HL-60/S4 treated with phorbol 12-myristate 13-acetate at 8.2 ng/mL for 4 days and 3 days (cell line): ENCODE measurements around the gene DDO.
"Not testable (repeated sequence)": the region's sequence is repeated elsewhere in the genome, so short reads cannot be mapped to it uniquely, and the experiment has no call there.

ENCODE experiments used
- in situ Hi-C: fragments of 300-500 bp; cut with MboI; formaldehyde crosslinking; loops from 2 replicates; pipeline ENCODE4 v1.15.0; 2022; ENCODE audit warnings: low sequenced_read_pairs

DDO gene

GRCh38 chr6:110350593-110350992, 64.8 kb downstream of the DDO start:
- in situ Hi-C loops, result not testable (repeated sequence)

- in situ Hi-C loops, result no loop called here
Measured at GRCh38 chr6:110348961-110349690, 66.2 kb downstream of the DDO start.

- in situ Hi-C loops, result no loop called here
Measured at GRCh38 chr6:110345025-110345424, 70.3 kb downstream of the DDO start.

GRCh38 chr6:110342759-110343158, 72.6 kb downstream of the DDO start:
- in situ Hi-C loops, result no loop called here
